HepG2 (cell line): ENCODE results near the gene GLDN. TPM values are rescaled to one million over a fixed set of nuclear protein-coding genes. Genes with fewer than 3 reads are reported as not detected.

Experiments
- ATAC-seq: fragments of 200-7000 bp; cut with Tn5 transposase; 3 replicates; pipeline ENCODE4 v1.9.1; 2020; ENCODE audit warnings: mild to moderate bottlenecking, moderate library complexity
- BruUV-seq: library from RNA; stranded (reverse); fragments of 400-500 nt; replicated peaks from 2 replicates; lab custom pipeline; 2021; lab: Mats Ljungman, UMichigan
- CTCF ChIA-PET: fragments of 300-600 bp; formaldehyde crosslinking; extraction: SDS; loops from one replicate; lab custom pipeline; 2021; ENCODE audit warnings: low total read pairs, inconsistent platforms, low intra/inter-chr PET ratio; lab: Yijun Ruan, JAX
- POLR2A ChIA-PET: fragments of 350-600 bp; sonication (Branson Sonifier 250); formaldehyde crosslinking; loops from one replicate; lab custom pipeline; 2020; ENCODE audit warnings: antibody characterized with exemption, inconsistent platforms; lab: Yijun Ruan, JAX
- DNase-seq: peaks from one replicate; pipeline ENCODE4 v3.0.0-alpha.2; 2015; ENCODE audit warnings: low spot score
- FAIRE-seq: peaks from 3 replicates; lab custom pipeline; 2011; peaks lifted over from hg19 to GRCh38; lab: Jason Lieb, UNC
- H2AFZ ChIP-seq: one replicate; pipeline ENCODE4 v1.6.1; 2011; ENCODE audit warnings: low read length, inconsistent platforms
- H3K27ac ChIP-seq: fragments of 300-600 bp; 3 replicates; pipeline ENCODE4 v1.8.0; 2011; ENCODE audit warnings: mixed run types, mild to moderate bottlenecking, mixed read lengths, low read length, inconsistent platforms; ENCODE audit not compliant: insufficient read depth; ENCODE audit errors: extremely low read length
- H3K27me3 ChIP-seq, 2 experiments: fragments of 200-600 bp in 1 of 2; 2 replicates in 1 of 2; 3 replicates in 1 of 2; pipeline versions ENCODE4 v1.6.0 to v1.8.0; 2011; ENCODE audit warnings: low read length in 2 of 2, mild to moderate bottlenecking in 2 of 2, moderate library complexity in 2 of 2, inconsistent platforms in 1 of 2; ENCODE audit not compliant: insufficient read depth in 2 of 2, control insufficient read depth in 1 of 2
- H3K36me3 ChIP-seq, 2 experiments: fragments of 200-600 bp in 1 of 2; replicated peaks in 1 of 2; 2 replicates in 1 of 2; 3 replicates in 1 of 2; pipeline versions ENCODE4 v1.5.1 to v1.8.0; 2011; ENCODE audit warnings: low read length in 2 of 2, inconsistent platforms in 1 of 2; ENCODE audit not compliant: insufficient read depth in 2 of 2, control insufficient read depth in 1 of 2
- H3K4me1 ChIP-seq: 2 replicates; pipeline ENCODE4 v1.5.1; 2012; ENCODE audit warnings: low read length, inconsistent platforms; ENCODE audit not compliant: insufficient read depth
- H3K4me2 ChIP-seq: 2 replicates; pipeline ENCODE4 v1.6.0; 2011; ENCODE audit warnings: low read depth, low read length, inconsistent platforms
- H3K4me3 ChIP-seq, 3 experiments: fragments of 200-600 bp in 1 of 3; sonication (generic), shearing (Covaris generic) in 1 of 3; replicated peaks in 1 of 3; 2 replicates each; pipeline ENCODE4 v1.5.1; 2011 to 2016; ENCODE audit warnings: low read length in 3 of 3, inconsistent platforms in 2 of 3, low read depth in 2 of 3, mild to moderate bottlenecking in 2 of 3, control low read depth in 1 of 3, mixed read lengths in 1 of 3; ENCODE audit not compliant: insufficient read depth in 1 of 3
- H3K79me2 ChIP-seq: one replicate; pipeline ENCODE4 v1.6.1; 2011; ENCODE audit warnings: low read length, inconsistent platforms; ENCODE audit not compliant: insufficient read depth
- H3K9ac ChIP-seq: 2 replicates; pipeline ENCODE4 v1.6.0; 2011; ENCODE audit warnings: mild to moderate bottlenecking, low read depth, low read length, inconsistent platforms; ENCODE audit not compliant: insufficient read depth
- H3K9me3 ChIP-seq: 2 replicates; pipeline ENCODE4 v1.5.1; 2012; ENCODE audit warnings: mild to moderate bottlenecking, low read length
- H4K20me1 ChIP-seq: 2 replicates; pipeline ENCODE4 v1.6.0; 2011; ENCODE audit warnings: inconsistent platforms, mild to moderate bottlenecking, low read length, moderate library complexity; ENCODE audit not compliant: insufficient read depth
- AGO2 ChIP-seq: fragments of 200-400 bp; formaldehyde crosslinking; optimal IDR thresholded peaks from 2 replicates; pipeline ENCODE3; 2017; ENCODE audit warnings: mild to moderate bottlenecking, low read depth, low read length, moderate library complexity
- ARID5B ChIP-seq: IDR thresholded peaks from 2 replicates; pipeline ENCODE4 v1.4.0; 2020; ENCODE audit warnings: mild to moderate bottlenecking, missing genetic modification reagents
- E2F1 ChIP-seq: sonication (generic); formaldehyde crosslinking; IDR thresholded peaks from 2 replicates; pipeline ENCODE4 v1.5.0; 2020; ENCODE audit warnings: missing genetic modification reagents
- E2F5 ChIP-seq: sonication (generic); formaldehyde crosslinking; conservative IDR thresholded peaks from 2 replicates; pipeline ENCODE4 v1.4.0; 2020; ENCODE audit warnings: missing genetic modification reagents
- FOXA3 ChIP-seq: IDR thresholded peaks from 2 replicates; pipeline ENCODE4 v1.6.1; 2016; ENCODE audit warnings: missing genetic modification reagents, missing compliant biosample characterization
- NCOA2 ChIP-seq: sonication (generic); formaldehyde crosslinking; IDR thresholded peaks from 2 replicates; pipeline ENCODE4 v1.8.0; 2022; ENCODE audit warnings: inconsistent platforms
- NFE2L2 ChIP-seq: fragments of 150-350 bp; IDR thresholded peaks from 2 replicates; pipeline ENCODE4 v1.6.1; 2014; ENCODE audit warnings: low read length
- NR0B2 ChIP-seq: sonication (generic); formaldehyde crosslinking; IDR thresholded peaks from 2 replicates; pipeline ENCODE4 v1.4.0; 2020; ENCODE audit warnings: mild to moderate bottlenecking, missing genetic modification reagents
- SP2 ChIP-seq: sonication (generic); formaldehyde crosslinking; IDR thresholded peaks from 2 replicates; pipeline ENCODE4 v1.5.1; 2020; ENCODE audit warnings: mild to moderate bottlenecking, missing genetic modification reagents
- TP53 ChIP-seq: sonication (generic); formaldehyde crosslinking; conservative IDR thresholded peaks from 2 replicates; pipeline ENCODE4 v1.4.0; 2020; ENCODE audit warnings: missing genetic modification reagents
- ZKSCAN5 ChIP-seq: sonication (generic); formaldehyde crosslinking; IDR thresholded peaks from 2 replicates; pipeline ENCODE4 v1.5.1; 2020; ENCODE audit warnings: mild to moderate bottlenecking, missing genetic modification reagents
- ZUFSP ChIP-seq: sonication (generic); formaldehyde crosslinking; IDR thresholded peaks from 2 replicates; pipeline ENCODE4 v1.9.0; 2021; ENCODE audit warnings: missing genetic modification reagents, mild to moderate bottlenecking, borderline replicate concordance
- WGBS: methylation state at CpG from one replicate; pipeline ENCODE4 v1.1.6; 2017; ENCODE audit warnings: low lambda C conversion rate; 5-methylcytosine and 5-hydroxymethylcytosine counted together
- in situ Hi-C: cut with HindIII; loops from 2 replicates; pipeline ENCODE4 v1.10.0; 2017; ENCODE audit warnings: low pct_unique_long_range_greater_than_20kb; ENCODE audit not compliant: extremely low pct_ligation_motif_present
- intact Hi-C: fragments of 100-400 bp; cut with micrococcal nuclease; formaldehyde crosslinking; loops from one replicate; pipeline ENCODE4 v1.10.0; 2022; ENCODE audit not compliant: unreplicated experiment
- polyA plus RNA-seq, 8 experiments: library from polyadenylated mRNA; depleted of rRNA in 3 of 8; stranded (reverse) in 7 of 8; unstranded in 1 of 8; fragments of >200 nt; fragmentation: Illumina TruSeq in 4 of 8; extraction: Trizol in 4 of 8; gene quantifications; 2 replicates each; pipeline versions ENCODE4 v1.2.1 to v1.2.3, GENCODE V29; 2011 to 2016; ENCODE audit warnings: low read depth in 4 of 8, missing spikeins in 1 of 8, mixed read lengths in 1 of 8; ENCODE audit not compliant: insufficient read depth in 1 of 8
- total RNA-seq, 5 experiments: library from RNA; depleted of rRNA; stranded (reverse); fragments of >200 nt; fragmentation: Illumina TruSeq; extraction: Trizol; gene quantifications; 2 replicates each; pipeline ENCODE4 v1.2.3, GENCODE V29; 2016; ENCODE audit warnings: low read depth in 1 of 5

Gene GLDN
- total and polyA plus RNA-seq, 2 of the 13 experiments (the other 11 are each of a cell fraction or from before 2014, with no cell fraction given): 0.86 to 1.0 TPM

- TF ChIP-seq ZUFSP (CRISPR knock-in tag): no peak
- TF ChIP-seq NCOA2 (CRISPR knock-in tag): no peak
- no peak for TF ChIP-seq NR0B2 (CRISPR knock-in tag)
- TF ChIP-seq E2F5: no peak
- TF ChIP-seq E2F1: no peak
These were observed 26.9 kb downstream of the GLDN start (continued) for GRCh38 chr15:51368307-51368706.

GRCh38 chr15:51368751-51369450 is 27.4 kb downstream of the GLDN start:
- FAIRE-seq: peak; percentile 26
- H3K36me3 ChIP-seq: no peaks in the 10 kb centered on the region
- in situ Hi-C loops: no loop called here
- WGBS: 22% methylated on average over 3 of the region's 3 CpGs
- CTCF ChIA-PET: no interaction called here
- H3K9ac ChIP-seq: no peak overlapping the region
- H2AFZ ChIP-seq: no peak overlapping the region
- no peak overlapping the region for H3K4me2 ChIP-seq
- no peak overlapping the region for H3K27ac ChIP-seq
- no TSS peak for BruUV-seq
- peak; percentile 42 for DNase-seq
- peaks cover 43% of the 10 kb centered on the region for H3K4me1 ChIP-seq
- H3K27me3 ChIP-seq: no peaks in the 10 kb centered on the region
- H3K4me3 ChIP-seq: no peak overlapping the region
- H3K9me3 ChIP-seq: no peaks in the 10 kb centered on the region
- ATAC-seq: peak; percentile 18; the same call in 1 of the 3 replicates
- no peaks in the 10 kb centered on the region for H3K79me2 ChIP-seq
- intact Hi-C loops: loop anchor here (5.0 kb wide), 1 partner anchor 82 kb away; no protein-coding TSS in a partner anchor
- H4K20me1 ChIP-seq: no peaks in the 10 kb centered on the region
- POLR2A ChIA-PET: no interaction called here
- TF ChIP-seq AGO2 (no peak), SP2 (CRISPR knock-in tag) (no peak), FOXA3 (CRISPR knock-in tag) (no peak), TP53 (CRISPR knock-in tag) (no peak), ARID5B (CRISPR knock-in tag) (peak; percentile 47), ZKSCAN5 (CRISPR knock-in tag) (no peak), NFE2L2 (peak; percentile 55; the same call in 1 of the 2 replicates)
